Left lung (tissue), 14 donors: Measurements from ENCODE around the gene USP30. TPM values are rescaled to one million over a fixed set of nuclear protein-coding genes. Genes with fewer than 3 reads are reported as not detected.
A peak's percentile ranks its signal among the peaks of the same experiment; 100 is the strongest.

Experiments used
- ATAC-seq: fragments of 200-7000 bp; cut with Tn5 transposase; one replicate; pipeline ENCODE4 v1.9.1; 2020; ENCODE audit warnings: moderate library complexity
- DNase-seq, 4 donors: peaks; one replicate each; pipeline ENCODE4 v3.0.0-alpha.2; 2013 to 2020
- H3K27ac ChIP-seq, 2 donors: fragments of 200-600 bp; sonication (generic) in 1 of 2; one replicate each; pipeline versions ENCODE4 v1.5.0 to v1.8.0; 2020 to 2021
- H3K27me3 ChIP-seq, 2 donors: fragments of 200-600 bp; sonication (generic) in 1 of 2; one replicate each; pipeline versions ENCODE4 v1.5.0 to v1.8.0; 2020 to 2021
- H3K36me3 ChIP-seq, 2 donors: fragments of 200-600 bp; sonication (generic) in 1 of 2; one replicate each; pipeline versions ENCODE4 v1.5.0 to v1.8.0; 2020 to 2021
- H3K4me1 ChIP-seq, 2 donors: fragments of 200-600 bp; one replicate each; pipeline ENCODE4 v1.8.0; 2021
- H3K4me3 ChIP-seq, 2 donors: fragments of 200-600 bp; sonication (generic) in 1 of 2; one replicate each; pipeline versions ENCODE4 v1.5.0 to v1.8.0; 2020 to 2021; ENCODE audit warnings: mild to moderate bottlenecking in 1 of 2
- H3K9me3 ChIP-seq, 2 donors: fragments of 200-600 bp; sonication (generic) in 1 of 2; one replicate each; pipeline versions ENCODE4 v1.5.0 to v1.8.0; 2020 to 2021
- intact Hi-C, 2 donors: fragments of 100-400 bp; cut with DNase I; formaldehyde crosslinking; loops; one replicate each; pipeline versions ENCODE4 v1.11.2 to v1.14.2; 2022
- long read RNA-seq, 12 donors: library from polyadenylated mRNA in 2 of 12; unstranded in 2 of 12; transcript quantifications; one replicate each; pipeline ENCODE4 v2.0.0 and lab custom pipeline, GENCODE V29; 2019 to 2026
- polyA plus RNA-seq, 6 donors: library from polyadenylated mRNA; unstranded; fragments of 120-200 nt; gene quantifications; one replicate each; pipeline ENCODE4 v1.2.1, GENCODE V29; 2013; ENCODE audit not compliant: insufficient read length in 6 of 6
- total RNA-seq, 2 donors: library from RNA; stranded (reverse); fragmentation: NEBNext Ultra II Directional; extraction: Animal tissue kit (Norgen Biotek cat#: 25700); gene quantifications; one replicate each; pipeline ENCODE4 v1.2.1, GENCODE V29; 2021
- TF ChIP-seq, protein P1 (sequence below), 2 donors: fragments of 200-600 bp; sonication (generic) in 1 of 2; IDR thresholded peaks; one replicate each; pipeline versions ENCODE4 v1.5.0 to v1.8.0; 2021; ENCODE audit warnings: antibody characterized with exemption in 2 of 2
- donor health status: DM: no; HTN: yes; CAD: no.
- donor health status: DM: no; HTN: no; CAD: no.

USP30 gene, protein sequence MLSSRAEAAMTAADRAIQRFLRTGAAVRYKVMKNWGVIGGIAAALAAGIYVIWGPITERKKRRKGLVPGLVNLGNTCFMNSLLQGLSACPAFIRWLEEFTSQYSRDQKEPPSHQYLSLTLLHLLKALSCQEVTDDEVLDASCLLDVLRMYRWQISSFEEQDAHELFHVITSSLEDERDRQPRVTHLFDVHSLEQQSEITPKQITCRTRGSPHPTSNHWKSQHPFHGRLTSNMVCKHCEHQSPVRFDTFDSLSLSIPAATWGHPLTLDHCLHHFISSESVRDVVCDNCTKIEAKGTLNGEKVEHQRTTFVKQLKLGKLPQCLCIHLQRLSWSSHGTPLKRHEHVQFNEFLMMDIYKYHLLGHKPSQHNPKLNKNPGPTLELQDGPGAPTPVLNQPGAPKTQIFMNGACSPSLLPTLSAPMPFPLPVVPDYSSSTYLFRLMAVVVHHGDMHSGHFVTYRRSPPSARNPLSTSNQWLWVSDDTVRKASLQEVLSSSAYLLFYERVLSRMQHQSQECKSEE
- total RNA-seq: 10 to 100 TPM in 1 of 2 donors, 1 to 10 TPM in 1; 7.1 to 13.1 TPM
- 10 to 100 TPM; 21.6 to 28.0 (median 24.7) TPM for polyA plus RNA-seq
- long read RNA-seq, donor 1, partial matches to known transcripts: 0 of 4 reads
- long read RNA-seq, donor 1, other reads (novel, unspliced or antisense): 0 of 4 reads
- long read RNA-seq, donor 2, partial matches to known transcripts: 12 of 15 reads
- long read RNA-seq, donor 2, other reads (novel, unspliced or antisense): 0 of 15 reads
- long read RNA-seq, donor 3, partial matches to known transcripts: 7 of 8 reads
- long read RNA-seq, donor 3, other reads (novel, unspliced or antisense): 0 of 8 reads
- long read RNA-seq, donor 4: 0 reads
- long read RNA-seq, donor 5, transcript USP30-201 (13 exons, 3,742 nt): major isoform, 5 of 5 reads
- long read RNA-seq, donor 5, partial matches to known transcripts: 0 of 5 reads
- long read RNA-seq, donor 5, other reads (novel, unspliced or antisense): 0 of 5 reads
- long read RNA-seq, donor 6, partial matches to known transcripts: 0 of 4 reads
- long read RNA-seq, donor 6, other reads (novel, unspliced or antisense): 0 of 4 reads
- long read RNA-seq, donor 7, partial matches to known transcripts: 0 of 5 reads
- long read RNA-seq, donor 7, other reads (novel, unspliced or antisense): 0 of 5 reads
- long read RNA-seq, donor 8, partial matches to known transcripts: 0 of 4 reads
- long read RNA-seq, donor 8, other reads (novel, unspliced or antisense): 0 of 4 reads
- long read RNA-seq, donor 9: 0 reads
- long read RNA-seq, donor 10, partial matches to known transcripts: 0 of 3 reads
- long read RNA-seq, donor 10, other reads (novel, unspliced or antisense): 2 of 3 reads
- long read RNA-seq, donor 11, partial matches to known transcripts: 0 of 2 reads
- long read RNA-seq, donor 11, other reads (novel, unspliced or antisense): 0 of 2 reads
- long read RNA-seq, donor 12, transcript USP30-201 (13 exons, 3,742 nt): major isoform, 5 of 33 reads
- long read RNA-seq, donor 12, partial matches to known transcripts: 11 of 33 reads
- long read RNA-seq, donor 12, other reads (novel, unspliced or antisense): 17 of 33 reads

DNA sequence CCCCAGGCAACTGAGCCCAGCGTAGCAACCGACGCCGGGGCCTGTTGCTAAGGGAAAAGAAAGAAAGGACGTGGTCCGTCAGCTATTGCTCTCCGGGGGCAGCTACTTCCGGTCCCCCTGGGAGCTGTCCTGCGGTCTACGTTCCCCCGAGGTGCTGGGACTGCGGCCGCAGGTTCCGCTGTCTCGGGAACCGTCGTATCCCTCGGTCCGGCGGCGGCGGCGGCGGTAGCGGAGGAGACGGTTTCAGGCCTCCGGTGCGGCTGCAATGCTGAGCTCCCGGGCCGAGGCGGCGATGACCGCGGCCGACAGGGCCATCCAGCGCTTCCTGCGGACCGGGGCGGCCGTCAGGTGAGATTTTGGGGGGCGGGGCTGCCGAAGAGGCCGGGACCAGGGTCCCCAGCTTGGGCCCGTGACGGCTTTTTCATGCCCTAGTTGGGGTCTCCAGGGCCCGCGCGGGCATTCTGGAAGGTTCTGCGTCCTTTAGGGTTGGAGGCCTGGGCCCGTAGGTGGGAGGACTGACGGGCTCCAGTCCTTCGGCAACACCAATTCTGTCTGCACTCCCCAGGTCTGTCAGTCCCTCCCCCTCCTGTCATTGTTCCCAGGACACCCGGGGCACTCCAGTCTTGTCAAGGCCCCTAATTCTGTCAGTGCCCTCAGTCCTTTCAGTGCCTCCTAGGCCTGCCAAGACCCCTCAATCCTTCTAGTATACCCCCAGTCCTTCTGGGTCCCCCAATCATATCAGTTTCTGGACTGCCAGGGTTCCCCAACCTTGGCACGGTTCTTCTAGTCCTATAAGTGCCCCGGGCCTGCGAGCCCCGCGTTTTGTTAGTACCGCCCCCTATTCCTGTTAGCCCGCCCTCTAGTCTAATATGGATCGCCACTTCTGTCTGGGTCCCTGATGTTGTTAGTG, at the start of gene USP30:
Gene USP30, plus strand, starts transcription at position 163 of the 910 bp plus-strand sequence. Its CDS starts 103 bp downstream, at position 266.
- DNase-seq (peak; percentile 84 to 93 (median 88)), ATAC-seq (peak; percentile 97)
- H3K36me3 ChIP-seq: peaks cover 0 to 4% of the 10 kb centered on the region in 2 donors
- peak within 1 kb of the TSS; percentile 87 to 90 for H3K27ac ChIP-seq
- intact Hi-C loops: no loop called here
- no peaks in the 10 kb centered on the region for H3K27me3 ChIP-seq
- peak within 1 kb of the TSS; percentile 92 to 99 for H3K4me3 ChIP-seq
- TF ChIP-seq, protein P1, sequence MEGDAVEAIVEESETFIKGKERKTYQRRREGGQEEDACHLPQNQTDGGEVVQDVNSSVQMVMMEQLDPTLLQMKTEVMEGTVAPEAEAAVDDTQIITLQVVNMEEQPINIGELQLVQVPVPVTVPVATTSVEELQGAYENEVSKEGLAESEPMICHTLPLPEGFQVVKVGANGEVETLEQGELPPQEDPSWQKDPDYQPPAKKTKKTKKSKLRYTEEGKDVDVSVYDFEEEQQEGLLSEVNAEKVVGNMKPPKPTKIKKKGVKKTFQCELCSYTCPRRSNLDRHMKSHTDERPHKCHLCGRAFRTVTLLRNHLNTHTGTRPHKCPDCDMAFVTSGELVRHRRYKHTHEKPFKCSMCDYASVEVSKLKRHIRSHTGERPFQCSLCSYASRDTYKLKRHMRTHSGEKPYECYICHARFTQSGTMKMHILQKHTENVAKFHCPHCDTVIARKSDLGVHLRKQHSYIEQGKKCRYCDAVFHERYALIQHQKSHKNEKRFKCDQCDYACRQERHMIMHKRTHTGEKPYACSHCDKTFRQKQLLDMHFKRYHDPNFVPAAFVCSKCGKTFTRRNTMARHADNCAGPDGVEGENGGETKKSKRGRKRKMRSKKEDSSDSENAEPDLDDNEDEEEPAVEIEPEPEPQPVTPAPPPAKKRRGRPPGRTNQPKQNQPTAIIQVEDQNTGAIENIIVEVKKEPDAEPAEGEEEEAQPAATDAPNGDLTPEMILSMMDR (IDR thresholded peaks at IDR 0.05): no peak
- no peaks in the 10 kb centered on the region for H3K9me3 ChIP-seq
- peaks cover 7 to 20% of the 10 kb centered on the region in 2 donors for H3K4me1 ChIP-seq

DNA sequence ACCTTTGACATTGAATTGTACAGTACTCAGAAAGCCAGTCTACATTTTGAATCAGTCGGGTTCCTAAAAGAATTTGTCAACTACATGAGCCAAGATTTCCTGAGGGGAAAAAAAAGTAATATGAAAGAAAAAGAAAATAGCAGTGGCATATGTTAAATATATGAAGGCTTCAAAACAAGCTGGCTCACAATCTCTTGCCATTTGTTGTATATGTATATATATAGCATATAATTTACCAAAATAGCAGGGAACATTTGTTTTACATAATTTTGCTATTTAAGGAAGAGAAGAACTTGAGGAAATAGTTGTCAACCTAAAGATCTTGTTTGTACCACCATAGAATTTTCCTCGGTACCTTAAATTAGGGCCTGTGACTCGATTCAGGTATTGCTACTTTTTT, 48.4 kb upstream of the USP30 start:
- Histone ChIP-seq H3K36me3 (no peaks in the 10 kb centered on the region), H3K4me3 (no peak overlapping the region), H3K27me3 (no peaks in the 10 kb centered on the region), H3K4me1 (no peaks in the 10 kb centered on the region), H3K27ac (no peak overlapping the region), H3K9me3 (no peaks in the 10 kb centered on the region)
- ATAC-seq (no peak), DNase-seq (no peak)
- intact Hi-C loops: no loop called here
- TF ChIP-seq, protein P1 (IDR thresholded peaks at IDR 0.05): no peak

DNA sequence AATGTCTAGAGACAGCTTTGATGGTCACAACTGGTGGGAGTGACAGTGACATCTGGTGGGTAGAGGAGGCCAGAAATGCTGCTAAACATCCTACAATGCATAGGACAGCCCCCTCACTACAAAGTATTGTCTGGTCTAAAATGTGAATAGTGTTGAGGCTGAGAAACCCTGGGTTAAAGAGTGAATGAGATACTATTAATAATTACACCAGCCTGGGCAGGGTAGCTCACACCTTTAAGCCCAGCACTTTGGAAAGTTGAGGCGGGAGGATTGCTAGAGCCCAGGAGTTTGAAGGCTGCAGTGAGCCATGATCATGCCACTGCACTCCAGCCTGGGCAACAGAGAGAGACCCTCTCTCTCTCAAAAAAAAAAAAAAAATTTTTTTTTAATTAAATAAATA, 42.6 kb upstream of the USP30 start:
- DNase-seq: no peak

More for the DNA sequence above, 42.6 kb upstream of the USP30 start:
- H3K4me3 ChIP-seq: no peak overlapping the region
- H3K27me3 ChIP-seq: no peaks in the 10 kb centered on the region
- H3K4me1 ChIP-seq: no peaks in the 10 kb centered on the region
- H3K36me3 ChIP-seq: no peaks in the 10 kb centered on the region
- TF ChIP-seq, protein P1 (IDR thresholded peaks at IDR 0.05): no peak
- no peaks in the 10 kb centered on the region for H3K9me3 ChIP-seq
- intact Hi-C loops: no loop called here
- H3K27ac ChIP-seq: no peak overlapping the region
- no peak for ATAC-seq
